Fibroblast of villous mesenchyme (primary cell): Measurements from ENCODE around the gene ADA. TPM values are rescaled to one million over a fixed set of nuclear protein-coding genes. Genes with fewer than 3 reads are reported as not detected.

ENCODE experiments used
- DNase-seq: peaks from one replicate; pipeline ENCODE4 v3.0.0-alpha.2; 2010; ENCODE audit warnings: low read depth
- H3K4me3 ChIP-seq: 2 replicates; pipeline ENCODE4 v1.5.1; 2011; ENCODE audit warnings: low read depth, mild to moderate bottlenecking, low read length
- CTCF ChIP-seq: IDR thresholded peaks from 2 replicates; pipeline ENCODE4 v1.5.1; 2012; ENCODE audit warnings: low read depth, mild to moderate bottlenecking, low read length; ENCODE audit not compliant: insufficient read depth
- total RNA-seq: library from RNA; depleted of rRNA; stranded (reverse); fragments of >200 nt; gene quantifications from 2 replicates; pipeline ENCODE4 v1.2.3, GENCODE V29; 2012

ADA gene
- total RNA-seq, 1 donor = 10.4 TPM

GRCh38 chr20:44613575-44613974, 37.9 kb downstream of the ADA start:
- no peak overlapping the region for H3K4me3 ChIP-seq
- no peak for DNase-seq
- TF ChIP-seq CTCF = no peak

GRCh38 chr20:44610313-44610962, 41.1 kb downstream of the ADA start:
- DNase-seq = no peak
- no peak for TF ChIP-seq CTCF
- no peak overlapping the region for H3K4me3 ChIP-seq

DNA sequence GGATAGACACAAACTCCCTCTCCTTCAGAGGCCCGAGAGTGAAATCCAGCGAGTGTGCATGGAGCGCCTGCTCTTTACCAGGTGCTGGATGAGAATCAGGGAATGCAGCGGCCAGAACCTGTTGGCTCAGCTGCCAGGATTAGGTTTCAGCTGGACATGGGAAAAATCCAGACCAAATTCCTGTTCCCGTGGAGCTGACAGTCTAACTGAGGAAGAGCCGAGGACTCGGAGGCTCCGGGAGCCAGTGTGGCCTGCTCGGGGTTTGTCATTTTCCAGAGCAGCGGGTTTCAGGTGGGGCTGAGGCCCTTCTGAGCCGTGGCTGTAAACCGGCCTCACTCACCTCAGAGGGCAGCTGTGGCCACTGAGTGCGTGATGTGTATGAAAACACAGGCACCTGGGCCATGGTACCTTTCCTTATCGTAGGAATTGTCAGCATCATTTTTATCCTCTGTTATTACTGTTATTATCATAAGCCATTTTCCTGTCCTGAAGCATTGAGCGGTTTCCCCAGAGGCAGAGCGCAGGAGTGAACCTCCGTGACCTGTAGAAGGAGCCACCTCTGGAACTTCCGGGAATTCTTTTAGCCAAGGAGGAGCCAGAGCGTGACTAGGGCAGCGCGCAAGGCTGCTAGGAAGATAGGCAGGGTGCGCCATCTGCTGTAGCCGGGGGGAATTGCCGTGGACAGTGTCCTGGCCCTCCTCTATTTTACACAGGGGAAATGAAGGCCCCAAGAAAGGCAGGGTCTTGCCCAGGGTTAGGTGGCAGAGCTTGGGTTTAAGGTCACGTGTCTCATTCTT, 41.8 kb downstream of the ADA start:
- TF ChIP-seq CTCF = peak; percentile 99
- no peak overlapping the region for H3K4me3 ChIP-seq
- DNase-seq = peak; percentile 87

DNA sequence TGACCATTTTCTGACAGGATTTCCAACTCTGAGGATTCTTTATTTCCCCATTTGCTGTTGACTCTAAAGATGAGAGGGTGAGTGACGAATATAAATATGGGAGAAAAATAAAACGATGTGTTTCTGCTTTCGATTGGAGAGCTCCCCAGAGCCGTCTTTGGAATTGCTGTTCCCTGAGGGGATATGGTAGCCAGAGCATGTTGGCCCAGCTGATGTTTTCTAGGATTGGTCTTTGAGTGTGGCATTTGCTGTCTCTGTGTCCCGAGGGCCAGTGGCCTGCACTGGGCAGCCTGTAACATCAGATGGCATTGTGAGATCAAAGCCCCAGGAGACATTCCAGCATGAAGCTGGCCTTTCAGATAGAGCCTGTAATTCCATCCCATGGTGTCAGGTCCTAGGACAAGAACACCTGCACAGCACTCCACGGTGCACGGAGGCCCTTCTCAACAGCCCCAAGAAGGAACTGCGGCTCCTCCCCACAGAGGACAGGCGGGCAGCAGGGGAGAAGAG, 42.4 kb downstream of the ADA start:
- no peak overlapping the region for H3K4me3 ChIP-seq
- no peak for TF ChIP-seq CTCF
- DNase-seq = no peak

GRCh38 chr20:44606725-44607441, 44.6 kb downstream of the ADA start:
- no peak overlapping the region for H3K4me3 ChIP-seq
- no peak for DNase-seq
- TF ChIP-seq CTCF = no peak

GRCh38 chr20:44603327-44603726, 48.2 kb downstream of the ADA start:
- DNase-seq = no peak
- no peak for TF ChIP-seq CTCF
- no peak overlapping the region for H3K4me3 ChIP-seq
